Measurements from ENCODE around the gene LIG1.

LIG1 gene

DNA sequence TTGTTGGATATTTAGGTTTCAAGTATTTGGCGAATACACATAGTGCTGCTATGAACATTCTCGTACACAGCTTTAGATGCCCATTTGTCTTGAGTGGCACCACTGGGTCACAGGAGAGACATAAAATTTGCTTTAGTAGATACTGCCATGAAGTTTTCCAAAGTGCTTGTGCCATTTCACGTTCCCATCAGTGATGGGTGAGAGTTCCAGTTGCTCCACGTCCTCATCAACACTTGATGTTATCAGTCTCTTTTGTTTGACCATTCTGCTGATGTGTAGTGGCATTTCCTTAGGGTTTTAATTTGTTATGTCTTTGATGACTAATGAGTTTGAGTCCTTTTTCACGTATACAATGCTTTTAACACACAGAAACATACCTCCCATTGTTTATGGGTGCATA is 11.4 kb upstream of the LIG1 start:
- no peak for DNase-seq

DNA sequence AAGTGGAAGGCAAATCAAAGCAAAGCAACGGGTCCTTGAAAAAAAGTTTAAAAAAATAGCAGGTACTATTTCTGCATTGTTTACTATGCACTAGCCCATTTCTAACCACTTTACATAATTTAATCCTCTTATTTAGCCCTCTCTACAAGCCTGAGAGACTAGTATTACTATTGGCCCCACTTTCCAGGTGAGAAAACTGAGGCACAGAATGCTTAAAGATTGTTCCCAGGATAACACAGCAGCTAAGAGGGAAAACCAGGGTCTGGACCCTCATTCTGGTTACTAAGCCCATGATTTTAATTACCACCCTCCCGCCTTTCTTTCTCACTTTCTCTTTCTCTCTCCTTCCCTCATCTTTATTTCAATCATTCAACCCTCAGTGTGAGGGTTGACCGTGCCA is 6.1 kb upstream of the LIG1 start:
- no peak for DNase-seq

DNA sequence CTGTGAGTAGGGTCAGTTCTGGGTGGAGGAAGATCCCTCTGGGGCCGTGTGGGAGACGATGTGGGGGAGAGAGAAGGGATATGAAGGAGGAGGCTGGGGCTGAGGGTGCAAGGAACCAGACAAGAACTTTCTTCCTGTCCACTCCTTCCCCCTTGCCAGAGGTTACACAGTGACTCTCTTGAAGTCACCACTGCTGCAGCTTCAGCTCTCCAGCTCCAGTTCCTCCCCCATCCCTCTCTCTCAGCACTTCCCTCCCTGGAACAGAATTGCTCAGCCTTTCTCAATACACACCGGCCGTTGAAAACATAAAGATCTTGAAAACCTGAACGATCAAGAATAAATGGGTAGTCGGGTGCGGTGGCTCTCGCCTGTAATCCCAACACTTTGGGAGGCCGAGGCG is 5.4 kb upstream of the LIG1 start:
- no peak for DNase-seq

DNA sequence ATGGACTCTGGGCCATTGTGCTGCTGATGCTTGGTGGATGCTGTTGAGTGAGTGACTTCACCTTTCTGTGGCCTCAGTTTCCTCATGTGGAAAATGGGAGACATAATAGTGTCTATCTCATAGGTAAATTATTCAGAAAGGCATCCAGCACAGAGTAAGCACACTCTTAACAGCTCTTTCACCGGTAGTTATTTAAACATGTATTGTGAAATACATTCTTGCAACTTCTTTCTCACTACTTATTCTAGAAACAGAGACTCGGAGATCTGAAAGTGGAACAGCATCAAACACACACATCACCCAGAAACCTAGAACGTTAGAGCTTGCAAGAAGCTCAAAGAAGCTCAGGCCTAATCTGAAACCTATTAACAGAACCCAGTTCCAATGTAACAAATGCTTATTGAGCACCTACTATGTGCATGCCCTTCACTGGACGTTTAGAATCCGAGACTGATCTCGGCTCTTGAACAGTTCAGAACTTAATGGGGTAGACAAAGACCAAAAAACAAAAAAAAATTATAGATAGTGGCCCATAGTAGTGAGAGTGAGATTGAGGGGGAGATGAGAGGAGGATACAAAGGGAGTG is 4.4 kb upstream of the LIG1 start:
- DNase-seq, result no peak

DNA sequence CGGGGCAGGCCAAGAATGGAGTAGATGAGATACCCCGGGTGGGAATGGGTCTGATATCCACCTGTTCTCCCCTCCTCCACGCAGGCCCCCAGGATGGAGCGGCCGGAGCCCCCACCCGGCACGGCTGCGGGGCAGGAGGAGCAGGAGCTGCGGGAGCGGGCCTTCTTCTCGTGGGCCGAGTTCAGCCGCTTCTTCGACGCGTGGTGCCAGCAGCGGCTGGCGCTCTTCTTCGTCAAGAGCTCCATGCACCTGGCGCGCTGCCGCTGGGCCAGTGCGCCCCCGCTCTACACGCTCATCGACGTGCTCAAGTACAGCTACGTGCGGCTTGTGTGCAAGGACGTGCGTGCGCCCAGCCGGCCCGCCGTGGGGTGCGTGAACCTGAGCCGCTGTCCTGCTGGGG is 1.6 kb upstream of the LIG1 start:
- no peak for DNase-seq

DNA sequence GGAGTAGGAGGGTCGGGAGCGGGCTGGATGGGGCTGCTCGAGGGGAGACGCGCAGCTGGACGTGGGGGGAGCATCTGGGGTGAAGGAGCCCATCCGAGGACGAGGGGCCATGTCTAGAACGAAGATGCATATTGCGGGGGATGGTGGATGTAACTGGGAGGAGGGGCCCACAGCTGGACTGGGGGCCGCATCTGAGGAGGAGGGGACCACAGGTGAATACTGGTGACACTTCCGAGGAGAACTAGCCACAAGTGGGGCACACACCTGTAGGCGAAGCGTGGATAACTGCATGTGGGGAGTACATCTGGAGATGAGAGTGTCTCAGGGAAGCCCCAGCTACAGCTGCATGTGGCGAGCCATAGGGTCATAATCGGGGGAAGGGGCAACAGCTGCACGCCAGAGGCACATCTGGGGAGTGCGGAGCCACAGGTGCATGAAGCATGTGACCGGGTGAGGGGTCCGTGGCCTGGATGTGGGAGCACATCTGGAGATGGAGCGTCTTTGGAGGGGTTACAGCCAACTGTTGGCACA is 738 bp upstream of the LIG1 start:
- DNase-seq, result no peak

DNA sequence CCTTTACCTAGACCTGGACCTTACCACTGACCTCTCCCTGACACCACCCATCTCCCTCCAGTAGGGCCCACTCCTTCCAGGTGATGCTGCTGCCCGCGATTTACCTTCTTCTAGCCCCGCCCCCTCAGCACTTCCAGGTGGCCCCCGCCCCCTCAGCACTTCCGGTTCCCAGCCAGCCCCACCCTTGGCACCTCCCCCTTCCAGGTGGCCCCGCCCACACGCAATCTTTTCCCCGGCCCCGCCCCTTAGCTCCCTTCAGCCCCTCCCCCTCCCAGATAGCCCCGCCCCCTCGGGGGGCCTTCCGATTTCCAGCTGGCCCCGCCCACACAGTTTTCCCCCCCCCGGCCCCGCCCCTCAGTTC is 586 bp downstream of the LIG1 start:
- peak; percentile 85 for DNase-seq

DNA sequence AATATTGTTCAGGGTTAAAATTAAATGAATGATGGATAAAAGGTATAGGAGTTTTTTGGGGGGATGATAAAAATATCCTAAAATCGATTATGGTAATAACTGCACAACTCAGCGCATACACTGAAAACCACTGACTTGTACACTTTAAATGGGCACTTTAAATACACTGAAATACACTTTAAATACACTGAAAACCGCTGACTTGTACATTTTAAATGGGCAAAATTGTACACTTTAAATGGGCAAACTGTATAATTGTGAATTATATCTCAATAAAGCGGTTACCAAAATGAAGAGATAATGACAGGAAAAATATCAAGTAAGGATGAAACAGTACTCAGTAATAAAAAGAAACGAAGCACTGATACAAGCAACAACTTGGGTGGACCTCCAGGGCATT is 1.5 kb downstream of the LIG1 start:
- no peak for DNase-seq

DNA sequence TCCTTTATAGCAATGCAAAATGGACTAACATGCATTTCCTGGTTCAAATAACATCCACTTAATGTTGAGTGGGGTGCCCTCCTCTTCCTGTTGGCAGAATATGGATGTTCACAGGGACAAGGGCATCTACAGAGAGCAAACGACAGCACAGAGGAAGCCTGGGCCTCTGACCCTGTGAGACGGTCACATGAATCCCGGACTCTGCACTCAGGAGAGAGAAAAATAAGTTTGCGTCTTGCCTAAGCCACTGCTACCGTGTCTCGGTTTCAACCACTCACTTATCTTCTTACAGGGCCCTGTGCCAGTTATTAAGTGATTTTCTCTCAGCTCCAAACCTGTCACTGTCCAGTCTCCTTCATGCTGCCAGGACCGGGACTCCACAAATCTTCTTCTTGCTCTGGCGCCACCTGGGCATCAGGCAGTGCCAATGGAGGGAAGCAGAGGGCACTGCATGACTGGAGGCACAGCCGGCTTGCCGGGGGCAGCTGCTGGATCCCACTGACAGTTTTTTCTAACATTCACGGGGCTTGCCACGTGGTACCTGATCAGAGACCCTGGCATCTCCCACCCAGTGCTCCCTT is 11.8 kb downstream of the LIG1 start:
- no peak for DNase-seq

DNA sequence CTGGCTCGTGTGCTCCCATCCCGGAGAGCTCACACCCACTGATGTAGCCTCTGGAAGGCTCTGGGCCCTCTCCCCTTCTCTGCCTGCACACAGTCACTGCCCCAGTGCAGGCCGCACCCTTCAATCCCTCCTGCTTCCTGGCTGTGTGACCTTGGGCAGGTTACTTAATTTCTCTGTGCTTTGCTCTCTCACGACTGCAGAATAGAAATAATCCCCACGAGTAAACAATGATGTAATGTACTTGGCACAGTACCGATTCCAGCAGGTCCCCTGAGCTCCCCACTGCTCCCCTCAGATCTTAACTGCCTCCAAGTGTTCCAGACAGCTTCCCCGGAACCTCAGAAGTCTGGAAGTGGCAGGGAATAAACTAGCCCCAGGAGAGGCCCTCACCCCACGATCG is 16.1 kb downstream of the LIG1 start:
- no peak for DNase-seq

DNA sequence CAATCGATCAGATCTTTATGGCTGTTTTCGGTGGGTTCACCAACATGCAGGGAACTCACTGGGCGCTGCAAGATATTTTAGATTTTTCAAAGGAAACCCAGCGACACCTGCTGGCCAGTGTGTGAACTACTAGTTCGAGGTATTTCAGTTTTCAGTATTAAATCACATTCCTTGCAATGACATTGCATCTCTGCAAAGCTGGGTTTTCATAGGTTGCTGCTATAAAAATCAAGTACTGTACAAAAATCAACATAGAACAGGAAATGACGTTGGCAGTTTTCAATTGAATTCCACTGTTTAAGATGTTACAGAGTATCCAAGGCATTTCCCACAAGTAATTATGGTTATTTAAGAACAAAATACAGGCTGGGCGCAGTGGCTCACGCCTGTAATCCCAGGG is 17.6 kb downstream of the LIG1 start:
- DNase-seq, result peak; percentile 77

DNA sequence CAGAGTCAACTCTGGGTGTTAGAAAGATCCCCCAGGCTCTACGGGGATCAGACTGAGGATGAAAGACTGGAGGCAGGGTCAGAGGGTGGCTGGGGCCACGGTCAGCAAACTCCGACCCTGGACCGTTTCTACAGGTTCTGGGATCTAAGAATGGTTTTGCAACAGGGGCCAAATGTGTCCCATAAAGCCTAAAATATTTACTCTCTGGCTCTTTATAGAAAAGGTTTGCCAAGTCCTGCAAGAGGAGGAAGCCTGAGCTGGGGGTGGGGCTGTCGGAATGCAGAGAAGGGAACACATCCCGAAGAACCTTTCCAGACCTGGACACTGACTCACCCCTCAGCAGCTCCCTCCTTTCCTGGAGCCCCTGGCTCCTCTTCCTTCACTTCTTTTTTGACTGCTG is 20.7 kb downstream of the LIG1 start:
- DNase-seq, result no peak

DNA sequence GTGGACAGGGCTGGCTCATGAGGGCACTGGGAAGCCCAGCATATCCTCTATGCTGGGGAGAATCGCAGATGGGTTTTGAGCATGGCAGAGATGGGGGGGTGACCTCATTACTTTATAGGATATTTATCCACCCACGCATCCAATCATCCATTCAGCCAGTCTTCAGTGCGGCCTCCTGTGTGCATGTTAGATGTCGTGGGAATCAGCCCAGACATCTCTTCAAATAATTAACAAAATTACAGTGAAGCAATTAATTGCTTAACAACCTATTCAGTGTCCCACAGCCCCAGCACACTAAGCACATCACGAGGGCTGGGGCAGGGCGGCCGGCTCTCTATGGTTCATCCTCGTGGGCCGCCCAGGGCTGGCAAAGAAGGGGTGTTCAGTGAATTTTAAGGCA is 21.6 kb downstream of the LIG1 start:
- no peak for DNase-seq

DNA sequence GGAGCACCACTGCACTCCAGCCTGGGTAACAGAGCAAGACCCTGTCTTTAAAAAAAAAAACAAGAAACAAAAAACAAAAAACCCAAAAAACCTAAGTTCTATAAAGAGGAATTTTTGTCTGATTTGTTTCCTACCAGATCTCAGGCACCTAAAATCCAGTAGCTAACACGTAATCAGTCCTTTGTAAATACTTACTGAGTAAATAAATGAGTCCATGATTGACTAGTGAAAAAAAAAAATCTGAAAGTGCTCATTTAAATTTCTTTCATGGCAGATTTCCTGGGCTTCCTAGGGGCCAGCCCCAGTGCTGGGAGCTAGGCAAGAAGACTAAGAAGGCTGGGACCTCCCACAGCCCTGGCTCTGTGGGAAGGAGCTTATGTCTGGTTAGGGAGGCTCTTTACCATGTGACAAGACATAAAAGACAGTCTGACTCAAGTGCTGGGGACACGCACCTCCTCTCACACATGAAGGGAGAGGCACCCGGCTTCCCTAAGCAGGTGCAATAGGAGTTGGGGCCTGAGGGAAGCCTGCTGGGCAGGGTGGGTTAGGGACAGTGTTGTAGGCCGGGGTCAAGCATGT is 22.5 kb downstream of the LIG1 start:
- DNase-seq, result no peak

DNA sequence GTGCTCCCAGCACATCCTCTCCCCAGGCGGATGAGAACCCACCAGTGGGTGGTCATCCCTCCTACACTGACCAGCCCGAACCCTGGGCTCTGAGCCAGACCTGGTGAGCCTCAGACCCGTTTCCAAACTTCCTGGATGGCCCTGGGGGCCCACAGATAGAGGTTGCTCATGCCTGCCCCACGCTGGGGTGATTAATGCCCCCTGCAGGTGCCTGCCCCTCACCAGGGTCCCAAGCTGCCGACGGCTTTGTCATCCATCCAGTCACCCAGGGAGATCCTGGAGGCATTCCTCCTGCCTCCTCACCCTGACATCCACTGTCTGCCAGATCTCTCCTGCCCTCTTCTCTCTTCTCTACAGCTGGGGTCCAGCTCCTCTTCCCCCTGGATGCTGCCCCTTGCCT is 31.1 kb downstream of the LIG1 start:
- DNase-seq, result no peak

DNA sequence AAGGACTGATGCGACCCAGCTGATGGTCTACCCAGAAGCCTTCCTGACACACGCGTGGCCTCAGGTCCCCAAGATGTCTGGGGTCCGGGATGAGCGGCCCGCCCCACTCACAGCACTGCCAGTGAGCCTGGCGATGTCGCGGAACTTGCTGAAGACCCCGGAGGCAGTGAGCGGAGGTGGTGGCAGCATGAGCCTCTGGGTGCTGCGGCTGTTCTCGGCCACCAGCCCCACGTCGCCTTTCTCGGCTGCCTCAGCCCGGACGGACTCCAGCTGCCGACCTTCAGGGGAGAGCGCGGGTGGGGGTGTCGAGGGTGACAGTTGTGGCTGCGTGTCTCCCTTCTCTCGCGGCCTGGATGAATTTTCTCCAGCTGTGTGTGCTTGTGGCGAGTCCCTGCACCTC is 32.7 kb downstream of the LIG1 start:
- DNase-seq, result no peak

DNA sequence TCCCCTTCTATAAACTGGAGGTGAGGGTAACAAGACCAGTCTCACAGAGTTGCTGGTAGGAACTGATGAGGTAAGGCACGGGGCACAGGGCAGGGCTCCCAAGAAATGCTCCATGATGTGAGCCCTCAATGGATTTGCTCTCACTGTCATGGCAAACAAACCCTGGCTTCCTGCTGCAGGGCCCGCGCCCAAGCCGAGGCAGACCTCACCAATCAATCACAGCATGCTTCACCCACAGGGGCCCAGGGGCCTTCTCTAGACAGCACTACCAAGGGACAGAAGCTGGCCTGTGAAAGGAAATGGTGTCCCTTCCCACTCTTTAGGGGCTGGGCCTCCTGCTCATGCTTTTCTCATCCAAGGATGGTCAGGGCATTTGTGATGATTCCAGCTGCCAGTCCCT is 33.6 kb downstream of the LIG1 start:
- DNase-seq, result no peak

DNA sequence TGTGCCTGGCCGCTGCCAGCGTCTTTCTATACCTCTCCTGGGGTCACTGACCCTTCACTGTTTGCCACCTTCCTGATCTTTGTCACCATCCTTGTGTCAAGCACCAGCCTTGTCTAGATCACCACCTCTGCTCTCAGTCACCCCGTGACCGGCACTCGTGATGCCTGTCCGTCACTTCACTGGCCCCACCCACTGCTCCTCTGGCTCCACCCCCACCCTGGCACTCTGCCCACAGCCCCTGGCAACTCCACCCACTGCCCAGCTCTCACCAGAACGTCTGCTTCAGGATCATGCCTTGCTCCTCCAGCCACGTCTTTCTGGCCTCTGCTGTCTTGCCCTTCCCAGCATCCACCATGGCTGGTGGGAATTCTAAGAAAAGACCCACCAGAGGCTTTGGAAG is 34.7 kb downstream of the LIG1 start:
- DNase-seq, result peak; percentile 20

DNA sequence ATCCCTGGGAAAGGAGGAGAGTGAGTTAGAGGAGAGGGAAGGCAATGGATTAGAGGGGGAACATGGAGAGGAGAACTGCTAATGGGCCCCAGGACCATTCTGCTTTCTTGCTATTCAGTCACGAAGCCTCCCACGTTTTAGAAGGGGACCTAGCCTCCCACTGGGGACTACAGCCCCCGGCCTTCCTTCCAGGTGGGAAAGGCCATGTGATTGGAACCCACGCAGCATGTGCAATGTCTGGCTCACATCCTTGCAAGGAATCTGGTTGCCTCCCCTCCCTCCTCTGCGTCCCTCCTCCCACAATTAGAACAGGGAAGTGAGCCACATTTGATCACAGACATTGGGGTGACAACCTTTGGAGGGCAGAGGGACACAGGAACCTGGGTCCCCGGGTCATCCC is 37.0 kb downstream of the LIG1 start:
- DNase-seq, result no peak

DNA sequence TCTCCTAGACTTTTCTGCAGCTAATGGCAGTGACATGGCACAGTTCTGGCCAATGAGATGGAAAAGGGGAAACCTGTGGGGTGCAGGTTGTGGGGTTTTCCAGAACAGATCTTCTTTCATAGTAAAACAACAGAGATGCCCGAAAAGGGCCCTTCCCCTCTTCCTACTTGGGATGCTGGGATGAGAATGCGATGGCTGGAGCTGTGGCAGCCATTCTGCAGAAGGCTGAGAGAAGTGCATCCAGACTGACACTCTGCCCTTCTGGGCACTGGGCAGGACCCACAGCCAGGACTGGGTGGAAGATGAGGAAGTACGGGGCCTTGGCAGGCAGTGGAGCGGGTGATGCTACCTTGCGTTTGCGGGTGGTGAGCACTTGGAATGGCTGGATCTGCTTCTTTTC is 42.6 kb downstream of the LIG1 start:
- DNase-seq, result no peak

DNA sequence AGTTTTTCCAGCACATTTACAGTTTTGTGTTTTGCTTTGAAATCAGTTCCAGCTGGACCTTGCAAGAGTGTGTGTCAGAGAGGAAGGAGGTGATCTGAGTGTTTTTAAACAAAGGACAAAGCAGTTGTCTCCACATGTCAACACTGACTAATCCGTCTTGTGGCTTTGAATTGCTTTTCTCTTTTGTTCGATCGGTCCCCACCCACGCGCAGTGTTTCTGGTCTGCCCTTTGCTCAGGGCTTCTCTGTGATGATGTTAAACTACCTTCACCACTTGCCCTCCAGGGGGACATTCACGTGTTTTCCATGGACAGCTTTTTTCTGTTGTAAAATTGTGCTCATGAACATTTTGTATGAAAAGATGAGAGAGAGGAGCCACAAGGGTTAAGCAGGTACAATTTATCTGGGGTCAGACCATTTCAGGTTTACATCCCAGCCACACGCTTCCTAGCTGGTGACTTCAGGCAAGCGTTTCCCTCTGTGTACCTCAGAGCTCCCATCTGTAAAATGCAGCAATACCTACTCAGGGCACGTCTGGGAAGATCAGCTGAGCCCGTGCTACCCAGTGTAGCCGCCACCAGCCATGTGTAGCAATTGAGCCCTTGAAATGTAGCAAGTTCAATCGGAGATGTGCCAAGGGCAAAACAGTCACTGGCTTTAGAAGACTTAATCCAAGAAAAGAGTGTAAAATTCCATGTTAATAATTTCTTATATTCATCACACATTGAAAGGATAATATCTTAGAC is 46.1 kb downstream of the LIG1 start:
- DNase-seq, result no peak

DNA sequence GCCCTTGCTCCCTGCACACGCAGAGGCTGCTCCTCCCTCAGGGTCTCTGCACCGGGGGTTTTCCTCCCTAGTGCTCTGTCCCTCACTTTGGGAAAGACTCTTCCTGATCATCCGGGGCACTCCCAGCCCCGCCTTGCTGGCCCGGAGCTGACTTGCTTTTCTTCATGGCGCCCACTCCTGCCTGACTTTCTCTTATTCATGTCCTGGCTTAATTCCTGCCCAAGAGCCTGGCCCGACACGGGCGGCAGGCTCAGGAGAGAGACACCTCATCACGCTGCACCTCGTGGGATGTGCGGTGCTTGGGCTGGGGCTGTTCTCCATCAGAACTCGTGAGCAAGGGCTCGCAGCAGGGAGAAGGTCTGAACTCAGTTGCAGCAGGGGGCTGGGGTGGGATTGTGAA is 47.7 kb downstream of the LIG1 start:
- no peak for DNase-seq

DNA sequence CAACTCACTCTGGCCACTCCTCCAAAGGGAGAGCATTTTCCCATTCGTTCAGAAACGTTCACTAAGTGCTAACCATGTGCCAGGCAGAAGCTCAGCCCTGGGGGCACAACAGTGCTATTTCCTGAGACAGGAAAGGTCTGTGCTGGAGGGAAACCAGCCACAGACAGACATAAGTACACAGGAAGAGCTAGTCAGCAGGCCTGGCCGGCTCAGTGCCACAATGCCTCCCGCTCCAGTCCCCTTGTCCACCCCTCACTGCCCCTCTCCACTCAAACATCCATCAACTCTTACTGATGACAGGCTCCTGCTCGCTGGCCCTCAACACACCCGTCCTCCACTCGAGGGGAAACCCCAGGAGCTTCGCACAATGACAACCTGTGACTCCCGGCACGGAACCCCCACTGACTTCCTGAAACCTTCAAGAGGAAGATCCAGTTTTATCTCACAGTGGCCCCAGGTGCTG is 48.2 kb downstream of the LIG1 start:
- DNase-seq, result no peak

DNA sequence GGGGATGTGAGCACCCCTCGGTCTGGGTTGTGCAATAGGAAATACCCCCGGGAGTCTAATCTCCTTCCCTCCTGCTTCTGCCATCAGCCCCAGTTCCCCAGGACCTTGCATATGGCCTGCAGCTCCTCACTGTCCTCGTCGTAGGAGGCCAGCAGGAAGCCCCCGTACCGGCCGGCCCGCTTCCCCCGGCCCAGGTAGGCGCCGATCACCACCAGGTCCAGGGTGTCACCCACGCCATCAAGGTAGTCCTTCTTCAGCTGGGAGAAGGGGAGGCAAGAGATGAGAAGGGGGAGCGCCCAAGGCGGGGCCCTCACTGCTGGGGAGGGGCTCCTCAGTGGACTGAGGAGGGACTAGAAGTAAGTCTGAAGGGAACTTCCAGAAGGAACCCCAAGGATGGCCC is 49.1 kb downstream of the LIG1 start:
- no peak for DNase-seq
